Stimulated activated CD4-positive, alpha-beta T cell treated with anti-CD3 and anti-CD28 coated beads, Interleukin-4, amount 100 ng/mL, for 1 hour (primary cell): ENCODE measurements around the gene MLN.

Experiments used
- DNase-seq: peaks from one replicate; pipeline ENCODE4 v3.0.0-alpha.2; 2020

The MLN gene

DNA sequence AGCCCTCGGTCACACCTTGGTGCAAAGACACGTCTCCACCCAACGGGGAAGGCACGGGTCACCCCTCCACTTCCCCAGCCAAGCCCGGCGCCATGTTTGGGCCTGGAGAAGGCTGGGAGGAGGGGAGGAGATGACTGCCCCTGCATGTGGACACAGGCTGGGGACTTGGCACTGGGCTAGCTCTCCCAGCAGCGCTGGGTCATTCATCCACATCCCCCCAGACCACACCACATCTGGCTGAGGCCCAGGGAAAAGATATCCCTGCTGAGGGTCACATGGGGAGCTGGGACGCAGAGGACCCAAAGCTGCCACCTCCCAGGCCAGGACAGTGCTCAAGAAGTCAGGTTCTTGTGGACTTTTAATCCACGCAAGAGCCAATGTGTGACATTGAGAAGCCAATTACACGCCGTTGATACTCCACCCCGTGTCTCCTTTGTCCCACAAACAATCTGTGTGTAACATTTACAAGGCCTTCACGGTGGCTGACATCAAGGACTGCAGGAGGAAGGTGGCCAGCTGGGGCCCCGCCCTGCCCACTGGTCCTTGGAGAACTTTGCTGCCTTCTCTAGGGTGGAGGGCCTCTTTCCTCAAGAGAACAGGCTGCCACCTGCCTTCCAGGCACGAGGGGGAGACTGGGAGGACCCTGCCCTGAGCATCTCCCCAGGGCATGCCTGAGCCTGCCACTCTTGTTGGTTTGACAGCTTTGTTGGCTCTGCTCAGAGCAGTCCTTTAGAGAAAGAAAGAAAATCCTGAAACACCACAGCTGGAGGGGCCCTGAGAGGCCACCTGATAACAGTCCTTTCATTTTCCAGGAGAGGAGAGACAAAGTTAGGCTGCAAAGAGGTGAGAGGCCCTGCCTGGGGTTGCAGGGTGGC lies 51.8 kb downstream of the MLN start:
- DNase-seq, result no peak

DNA sequence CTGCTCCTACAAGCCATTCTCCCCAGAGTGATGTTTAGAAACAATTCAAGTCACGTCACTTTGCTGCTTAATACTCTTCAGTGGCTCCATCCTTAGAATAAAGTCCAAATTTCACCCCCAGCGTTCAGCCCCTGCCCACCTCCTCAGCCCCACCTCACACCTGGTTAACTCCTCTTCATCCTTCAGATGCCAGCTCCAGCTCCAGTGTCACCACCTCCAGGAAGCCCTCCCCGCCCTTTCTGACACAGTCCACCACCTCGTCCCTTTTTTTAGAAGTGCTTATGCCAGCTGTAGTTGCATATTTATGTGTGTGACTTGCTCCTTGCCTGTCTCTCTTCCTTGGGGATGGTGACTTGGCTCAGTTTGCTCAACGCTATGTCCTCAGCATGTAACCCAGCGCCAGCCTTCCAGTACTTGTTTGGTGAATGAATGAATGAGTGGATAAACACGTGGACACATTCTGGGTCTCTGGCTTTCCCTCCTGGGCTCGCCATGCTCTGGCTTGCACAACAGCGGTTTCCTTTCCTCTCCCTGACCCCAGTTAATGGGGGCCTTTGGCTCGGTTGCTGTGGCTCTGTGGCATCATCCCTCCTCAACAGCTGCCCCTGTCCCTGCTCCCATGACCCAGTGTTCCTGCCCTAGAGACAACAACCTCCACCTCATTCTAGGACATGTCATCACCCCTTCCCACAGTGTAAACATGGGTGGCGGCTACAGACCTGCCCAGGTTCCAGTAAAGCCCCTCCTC lies 53.4 kb downstream of the MLN start:
- DNase-seq, result no peak

DNA sequence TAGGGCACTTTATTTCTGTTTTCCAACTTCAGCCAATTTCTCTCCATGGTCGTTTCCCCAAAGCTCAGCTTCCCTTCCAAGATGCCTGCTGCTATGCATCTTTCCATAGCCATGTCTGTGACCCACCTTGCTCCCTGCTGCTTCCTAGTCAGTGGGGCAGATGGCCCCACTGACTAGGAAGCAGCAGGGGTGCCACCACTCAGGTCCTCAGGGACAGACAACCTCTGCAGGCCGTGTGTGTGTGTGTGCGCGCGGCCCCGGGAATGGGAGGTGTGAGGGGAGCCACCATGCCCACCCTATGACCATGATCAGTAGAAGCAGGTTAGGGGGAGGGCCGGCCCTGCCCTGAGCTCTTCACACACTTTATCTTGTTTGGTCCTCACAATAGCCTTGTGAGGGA lies 54.4 kb downstream of the MLN start:
- DNase-seq, result no peak

DNA sequence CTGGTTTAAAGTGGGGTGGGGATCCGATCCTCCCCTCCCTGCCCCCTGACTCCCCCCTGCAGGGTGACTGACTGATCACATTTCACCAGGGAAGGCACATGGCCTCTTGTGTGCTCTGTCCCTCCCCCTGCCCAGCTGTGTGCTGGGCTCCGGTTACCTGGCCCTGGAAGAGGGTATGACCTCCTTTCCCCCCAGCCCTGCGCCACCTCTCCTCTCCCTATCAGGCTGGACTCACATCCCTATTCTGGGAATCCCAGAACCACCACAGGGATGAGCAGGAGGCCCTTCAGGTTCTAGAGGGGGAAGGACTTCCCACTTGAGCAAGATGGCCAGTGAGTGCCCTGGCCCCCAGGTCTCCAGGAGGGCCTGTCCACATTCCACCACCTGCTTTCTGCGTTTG lies 55.0 kb downstream of the MLN start:
- no peak for DNase-seq

DNA sequence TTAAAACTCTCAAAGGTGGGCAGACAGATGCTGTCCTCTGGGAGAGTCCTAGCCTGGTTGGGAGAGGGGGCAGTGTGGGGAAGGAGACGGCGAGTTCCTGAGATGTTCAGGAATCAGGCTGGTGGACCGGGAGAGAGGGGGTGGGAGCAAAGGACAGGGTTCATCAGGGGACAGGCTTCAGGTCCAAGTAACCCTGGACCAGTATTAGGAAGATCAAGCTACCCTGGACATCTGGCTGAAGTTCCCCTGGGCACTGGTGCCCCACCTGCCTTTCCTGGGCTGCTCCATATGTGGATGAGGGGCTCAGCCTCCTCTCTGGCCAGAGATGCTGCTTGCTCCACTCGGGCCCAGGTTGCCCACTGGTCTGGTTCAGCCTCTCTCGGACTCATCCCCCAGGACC lies 56.0 kb downstream of the MLN start:
- no peak for DNase-seq

DNA sequence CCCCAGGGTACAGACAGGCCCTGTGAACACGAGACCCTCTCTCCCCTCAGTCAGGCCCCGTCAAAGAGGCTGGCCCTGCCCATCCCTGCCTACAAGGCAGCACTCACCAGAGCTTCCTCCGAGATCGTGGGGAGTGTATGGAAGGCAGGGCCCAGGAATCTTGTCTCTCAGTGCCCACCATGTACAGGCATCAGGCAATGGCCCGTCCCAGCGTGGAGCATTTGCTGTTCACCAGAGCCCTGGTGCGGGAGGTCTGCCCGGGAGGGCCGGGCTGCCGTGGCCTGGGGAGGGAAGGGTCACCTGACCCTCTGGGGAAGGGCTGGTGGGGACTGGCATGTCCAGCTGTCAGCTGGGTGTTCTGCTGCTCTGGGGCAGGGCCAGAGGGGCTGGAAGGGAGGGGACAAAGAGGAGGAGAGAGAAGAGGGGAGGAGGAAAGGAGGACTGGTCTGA lies 57.1 kb downstream of the MLN start, which contains the start of gene IP6K3:
Gene IP6K3 (minus strand): TSS at position 255 of the 450 bp plus-strand sequence. CDS start 11,429 bp downstream, outside the sequence.
- no peak for DNase-seq

DNA sequence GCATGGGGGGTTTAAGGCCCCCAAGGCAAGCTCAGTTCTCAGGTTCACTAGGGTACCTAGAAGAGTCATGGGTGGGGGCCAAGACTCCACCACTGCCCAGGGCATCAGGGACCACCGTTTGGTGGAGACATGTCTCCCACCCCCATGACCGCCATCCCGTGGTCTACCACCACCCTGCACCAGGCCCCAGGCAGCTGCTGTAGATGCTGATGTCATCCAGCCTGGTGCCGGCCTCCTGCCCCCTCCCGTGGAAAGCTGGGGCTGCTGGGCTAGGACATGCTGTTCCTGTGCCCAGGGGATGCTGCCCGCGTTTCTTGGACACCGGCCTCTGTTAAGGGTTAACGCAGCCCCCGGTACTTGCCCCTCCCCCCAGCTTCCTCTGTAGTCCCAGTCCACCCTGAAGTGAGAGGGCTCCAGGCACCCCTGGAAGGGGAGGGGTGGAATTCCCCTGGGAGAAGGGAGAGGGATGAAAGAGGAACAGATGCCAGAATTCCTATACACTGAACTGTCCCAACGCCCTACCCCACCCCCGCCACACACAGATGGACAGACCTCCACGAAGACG lies 57.7 kb downstream of the MLN start:
- DNase-seq, result no peak

DNA sequence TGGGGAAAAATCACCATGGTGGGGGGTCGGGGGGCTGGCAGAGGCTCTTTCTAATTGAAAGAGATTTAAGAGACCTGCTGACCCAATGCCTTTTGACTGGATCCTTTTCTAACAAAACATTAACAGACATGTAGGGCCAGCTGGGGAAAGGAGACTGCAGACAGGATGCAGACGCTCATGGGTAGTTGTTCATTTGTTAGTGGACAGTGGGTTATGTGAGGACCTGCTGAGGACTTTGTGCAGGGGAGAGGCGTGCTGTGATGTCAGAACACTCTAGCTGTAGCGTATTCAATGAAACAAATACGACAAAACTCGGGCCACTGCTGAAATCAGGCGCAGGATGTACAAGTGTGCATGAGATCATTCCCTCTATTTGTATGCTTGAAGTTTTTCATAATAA lies 58.3 kb downstream of the MLN start:
- DNase-seq, result no peak

DNA sequence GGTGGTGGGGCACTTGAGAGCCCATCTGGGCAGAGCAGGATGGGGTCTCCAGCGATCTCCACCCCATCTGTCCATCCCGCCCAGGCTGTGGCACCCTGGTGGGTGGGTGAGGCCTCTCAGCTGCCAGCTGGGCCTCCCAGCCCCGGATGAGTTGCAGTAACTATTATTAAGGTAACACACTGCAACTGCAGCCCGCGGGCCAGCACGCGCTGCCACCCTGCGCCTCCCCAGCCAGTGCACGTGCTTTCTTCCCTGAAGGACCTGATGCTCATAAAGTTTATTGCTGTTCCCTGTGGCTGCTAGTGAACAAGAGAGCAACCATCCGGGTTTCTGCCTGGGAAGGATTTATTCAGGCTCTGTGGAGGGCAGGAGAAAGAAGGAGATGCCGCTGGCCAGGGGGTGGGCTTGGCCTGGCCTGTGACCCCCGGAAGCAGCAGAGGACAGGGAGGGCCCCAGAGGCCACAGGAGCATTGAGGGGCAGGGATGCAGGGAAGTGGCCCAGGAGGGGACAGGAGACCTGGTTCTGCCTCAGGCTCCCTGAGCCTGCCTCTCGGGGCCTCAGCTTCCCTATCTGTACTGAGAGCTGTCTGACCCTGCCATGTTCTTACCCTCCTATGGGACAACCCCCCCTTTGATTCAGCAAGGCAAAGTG lies 58.8 kb downstream of the MLN start:
- DNase-seq, result no peak
